ENCODE data around the gene NINJ1. TPM values are rescaled to one million over a fixed set of nuclear protein-coding genes. Genes with fewer than 3 reads are reported as not detected.

The NINJ1 gene
- total and polyA plus RNA-seq, 2 of the 13 experiments (the other 11 are each of a cell fraction or from before 2014, with no cell fraction given): 81.2 to 92.1 TPM

- TF ChIP-seq NFAT5 (CRISPR knock-in tag; IDR thresholded peaks at IDR 0.05): no peak
- TF ChIP-seq ZC3H13 (CRISPR knock-in tag; IDR thresholded peaks at IDR 0.05): 0 out of 2 replicates have a peak, but pooled peaks have one; percentile 39
- TF ChIP-seq STAT6 (CRISPR knock-in tag; IDR thresholded peaks at IDR 0.05; ENCODE audit: borderline replicate concordance): no peak
- peak; percentile 71 for TF ChIP-seq GABPB1 (CRISPR knock-in tag; IDR thresholded peaks at IDR 0.05)
- no peak for TF ChIP-seq ZC3H4 (CRISPR knock-in tag; IDR thresholded peaks at IDR 0.05; ENCODE audit: borderline replicate concordance)
- TF ChIP-seq ZNF18 (CRISPR knock-in tag; IDR thresholded peaks at IDR 0.05; ENCODE audit: insufficient replicate concordance): no peak
- no peak for TF ChIP-seq GATA4 (IDR thresholded peaks at IDR 0.05; ENCODE audit: borderline replicate concordance, low read depth)
- TF ChIP-seq UBTF (CRISPR knock-in tag; IDR thresholded peaks at IDR 0.05): peak; percentile 39; the same call in 1 of the 2 replicates
- TF ChIP-seq HMGXB3 (CRISPR knock-in tag; IDR thresholded peaks at IDR 0.05; ENCODE audit: borderline replicate concordance): no peak
- TF ChIP-seq SRSF1 (optimal IDR thresholded peaks at IDR 0.05; ENCODE audit: low read depth, low read length): no peak
Observed at GRCh38 chr9:93112116-93112863, 21.8 kb downstream of the NINJ1 start (continued).
